Adrenal gland (tissue), 5 donors: Measurements from ENCODE around the gene FLNC.

ENCODE experiments used
- POLR2A ChIP-seq, 2 donors: fragments of 450-650 bp; IDR thresholded peaks; one replicate each; pipeline ENCODE4 v1.6.1; 2017; ENCODE audit warnings: antibody characterized with exemption in 2 of 2, mild to moderate bottlenecking in 2 of 2, moderate library complexity in 1 of 2
- TF ChIP-seq, protein P1 (sequence below), 6 experiments: fragments of 450-650 bp in 4 of 6; fragments of 200-600 bp in 2 of 6; sonication (generic) in 1 of 6; IDR thresholded peaks; 1 replicate in 5 of 6; 2 replicates in 1 of 6; pipeline versions ENCODE4 v1.5.1 to v1.8.0; 2016 to 2021; ENCODE audit warnings: antibody characterized with exemption in 6 of 6, mild to moderate bottlenecking in 2 of 6, moderate library complexity in 1 of 6
- donor health status: DM: no; HTN: no; CAD: no.

DNA sequence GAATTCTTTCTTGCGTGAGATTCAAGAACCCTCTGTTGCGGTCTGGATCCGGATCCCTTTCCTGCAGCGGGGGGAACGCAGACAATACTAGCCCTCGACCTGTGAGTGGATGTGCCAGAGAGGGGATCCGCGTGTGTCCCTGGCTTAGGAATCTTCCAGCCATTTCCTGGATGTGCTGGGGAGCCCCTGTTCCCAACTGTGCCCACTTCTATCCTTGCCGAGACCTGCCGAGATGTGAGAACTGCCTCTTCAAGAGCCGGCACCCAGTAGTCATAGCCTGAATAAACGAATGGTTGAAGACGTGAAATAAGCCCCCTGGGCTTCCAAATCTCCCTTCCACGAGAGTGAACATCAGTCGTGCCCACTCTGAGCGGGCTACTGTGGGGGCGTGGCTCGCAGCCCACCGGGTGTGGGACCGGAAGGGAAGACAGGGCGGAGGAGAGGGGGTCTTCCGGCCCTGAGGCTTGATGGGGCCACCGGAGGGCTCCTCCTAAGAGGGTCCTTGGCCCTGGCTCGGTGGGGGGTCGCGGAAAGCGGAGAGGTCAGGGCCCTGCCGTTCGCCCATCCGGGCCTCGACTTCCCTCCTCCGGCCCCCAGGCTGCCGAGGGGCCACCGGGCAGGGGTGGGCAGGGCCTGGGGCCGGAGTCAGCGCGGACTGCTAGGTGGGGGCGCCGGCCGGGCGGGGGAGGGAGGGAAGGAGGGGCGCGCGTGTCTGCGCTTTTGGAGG, 39.7 kb upstream of the FLNC start:
- TF ChIP-seq, protein P1, sequence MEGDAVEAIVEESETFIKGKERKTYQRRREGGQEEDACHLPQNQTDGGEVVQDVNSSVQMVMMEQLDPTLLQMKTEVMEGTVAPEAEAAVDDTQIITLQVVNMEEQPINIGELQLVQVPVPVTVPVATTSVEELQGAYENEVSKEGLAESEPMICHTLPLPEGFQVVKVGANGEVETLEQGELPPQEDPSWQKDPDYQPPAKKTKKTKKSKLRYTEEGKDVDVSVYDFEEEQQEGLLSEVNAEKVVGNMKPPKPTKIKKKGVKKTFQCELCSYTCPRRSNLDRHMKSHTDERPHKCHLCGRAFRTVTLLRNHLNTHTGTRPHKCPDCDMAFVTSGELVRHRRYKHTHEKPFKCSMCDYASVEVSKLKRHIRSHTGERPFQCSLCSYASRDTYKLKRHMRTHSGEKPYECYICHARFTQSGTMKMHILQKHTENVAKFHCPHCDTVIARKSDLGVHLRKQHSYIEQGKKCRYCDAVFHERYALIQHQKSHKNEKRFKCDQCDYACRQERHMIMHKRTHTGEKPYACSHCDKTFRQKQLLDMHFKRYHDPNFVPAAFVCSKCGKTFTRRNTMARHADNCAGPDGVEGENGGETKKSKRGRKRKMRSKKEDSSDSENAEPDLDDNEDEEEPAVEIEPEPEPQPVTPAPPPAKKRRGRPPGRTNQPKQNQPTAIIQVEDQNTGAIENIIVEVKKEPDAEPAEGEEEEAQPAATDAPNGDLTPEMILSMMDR (IDR thresholded peaks at IDR 0.05) = no peak
- TF ChIP-seq POLR2A (IDR thresholded peaks at IDR 0.05) = no peak
